GM12872 (cell line): Measurements from ENCODE around the gene MBLAC2.

ENCODE experiments used
- TF ChIP-seq, protein P1 (sequence below): IDR thresholded peaks from 3 replicates; pipeline ENCODE4 v1.5.1; 2011; ENCODE audit warnings: low read depth, mild to moderate bottlenecking, low read length, moderate library complexity; ENCODE audit not compliant: insufficient read depth

The MBLAC2 gene

DNA sequence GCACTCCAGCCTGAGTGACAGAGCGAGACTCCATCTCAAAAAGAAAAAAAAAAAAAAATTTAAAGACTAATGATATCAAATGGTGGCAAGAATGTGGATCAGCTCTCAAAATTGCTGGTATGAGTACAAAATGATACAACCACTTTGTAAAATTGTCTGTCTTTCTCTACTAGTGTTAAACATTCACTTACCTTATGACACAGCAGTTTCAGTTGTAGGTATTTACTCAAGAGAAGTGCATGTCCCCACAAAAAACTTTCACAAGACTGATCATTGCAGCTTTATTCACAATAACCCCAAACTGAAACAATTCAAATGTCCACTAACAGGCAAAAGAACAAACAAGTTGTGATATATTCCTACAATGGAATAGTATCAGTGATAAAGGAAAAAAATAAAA is 50.3 kb downstream of the MBLAC2 start:
- TF ChIP-seq, protein P1, sequence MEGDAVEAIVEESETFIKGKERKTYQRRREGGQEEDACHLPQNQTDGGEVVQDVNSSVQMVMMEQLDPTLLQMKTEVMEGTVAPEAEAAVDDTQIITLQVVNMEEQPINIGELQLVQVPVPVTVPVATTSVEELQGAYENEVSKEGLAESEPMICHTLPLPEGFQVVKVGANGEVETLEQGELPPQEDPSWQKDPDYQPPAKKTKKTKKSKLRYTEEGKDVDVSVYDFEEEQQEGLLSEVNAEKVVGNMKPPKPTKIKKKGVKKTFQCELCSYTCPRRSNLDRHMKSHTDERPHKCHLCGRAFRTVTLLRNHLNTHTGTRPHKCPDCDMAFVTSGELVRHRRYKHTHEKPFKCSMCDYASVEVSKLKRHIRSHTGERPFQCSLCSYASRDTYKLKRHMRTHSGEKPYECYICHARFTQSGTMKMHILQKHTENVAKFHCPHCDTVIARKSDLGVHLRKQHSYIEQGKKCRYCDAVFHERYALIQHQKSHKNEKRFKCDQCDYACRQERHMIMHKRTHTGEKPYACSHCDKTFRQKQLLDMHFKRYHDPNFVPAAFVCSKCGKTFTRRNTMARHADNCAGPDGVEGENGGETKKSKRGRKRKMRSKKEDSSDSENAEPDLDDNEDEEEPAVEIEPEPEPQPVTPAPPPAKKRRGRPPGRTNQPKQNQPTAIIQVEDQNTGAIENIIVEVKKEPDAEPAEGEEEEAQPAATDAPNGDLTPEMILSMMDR = no peak

DNA sequence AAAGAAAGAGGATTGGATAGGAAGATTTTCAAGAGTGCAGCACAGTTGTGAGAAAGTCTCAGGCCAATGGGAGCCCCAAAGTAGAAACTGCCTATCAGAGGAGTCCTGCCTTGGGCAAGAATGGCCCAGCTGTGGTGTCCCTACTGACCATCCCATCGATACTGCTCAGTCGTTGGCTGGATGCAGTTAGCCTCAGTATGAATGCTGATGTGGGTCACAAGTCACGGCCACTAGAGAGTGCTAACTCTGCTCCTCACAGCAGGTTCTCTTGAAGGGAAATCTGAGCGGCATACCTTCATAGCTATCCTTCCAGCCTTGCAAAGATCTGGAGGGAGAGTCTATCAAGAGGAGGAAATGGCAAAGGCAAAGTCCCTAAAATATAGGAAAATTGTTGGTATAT is 53.4 kb downstream of the MBLAC2 start:
- TF ChIP-seq, protein P1 = peak; percentile 45; the same call in 2 of the 3 replicates

DNA sequence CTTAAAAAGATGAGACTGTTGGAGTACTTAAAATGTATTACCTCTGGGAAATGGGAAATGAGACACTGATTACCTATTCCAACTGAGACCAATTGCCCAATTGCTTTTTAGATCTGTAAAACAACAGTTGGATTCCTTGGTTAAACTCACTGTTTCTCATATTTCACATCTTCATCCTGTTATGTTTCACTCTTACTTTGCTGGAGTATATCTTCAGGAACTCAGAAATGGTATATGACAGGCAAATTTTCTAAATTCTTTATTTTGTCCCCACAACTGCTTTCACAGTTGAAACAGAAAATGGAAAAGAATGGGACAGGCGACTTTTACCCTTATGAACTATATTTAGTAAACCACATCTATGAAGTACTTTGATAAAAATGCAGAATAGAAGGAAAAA is 56.4 kb downstream of the MBLAC2 start:
- TF ChIP-seq, protein P1 = no peak

DNA sequence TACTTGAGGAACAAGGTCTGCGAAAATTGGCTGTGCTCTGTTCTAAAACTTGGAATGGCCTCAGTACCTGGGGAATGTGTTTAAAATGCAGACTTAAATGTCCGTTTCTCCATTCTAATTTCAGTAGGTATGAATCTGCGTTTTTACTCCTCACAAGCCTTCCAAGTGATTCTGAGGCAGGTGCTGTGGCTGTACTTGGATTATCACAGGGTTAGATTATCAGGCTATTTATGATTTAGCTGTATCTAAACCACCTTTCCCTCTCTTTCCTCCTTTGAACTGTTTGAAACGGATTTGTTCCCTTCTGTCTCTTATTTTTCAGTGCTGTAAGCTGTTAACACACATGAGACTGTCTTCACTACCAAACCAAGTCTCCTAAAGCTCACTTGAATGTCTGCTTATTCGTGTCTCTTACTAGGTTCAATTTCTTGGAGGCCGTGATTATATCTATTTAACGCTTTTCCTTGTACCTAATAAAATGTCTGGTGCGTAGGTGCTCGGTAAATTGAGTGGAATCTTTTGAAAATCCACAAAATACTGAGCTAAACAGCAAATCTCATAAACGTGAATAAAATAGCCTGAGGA is 64.3 kb downstream of the MBLAC2 start:
- TF ChIP-seq, protein P1 = no peak

DNA sequence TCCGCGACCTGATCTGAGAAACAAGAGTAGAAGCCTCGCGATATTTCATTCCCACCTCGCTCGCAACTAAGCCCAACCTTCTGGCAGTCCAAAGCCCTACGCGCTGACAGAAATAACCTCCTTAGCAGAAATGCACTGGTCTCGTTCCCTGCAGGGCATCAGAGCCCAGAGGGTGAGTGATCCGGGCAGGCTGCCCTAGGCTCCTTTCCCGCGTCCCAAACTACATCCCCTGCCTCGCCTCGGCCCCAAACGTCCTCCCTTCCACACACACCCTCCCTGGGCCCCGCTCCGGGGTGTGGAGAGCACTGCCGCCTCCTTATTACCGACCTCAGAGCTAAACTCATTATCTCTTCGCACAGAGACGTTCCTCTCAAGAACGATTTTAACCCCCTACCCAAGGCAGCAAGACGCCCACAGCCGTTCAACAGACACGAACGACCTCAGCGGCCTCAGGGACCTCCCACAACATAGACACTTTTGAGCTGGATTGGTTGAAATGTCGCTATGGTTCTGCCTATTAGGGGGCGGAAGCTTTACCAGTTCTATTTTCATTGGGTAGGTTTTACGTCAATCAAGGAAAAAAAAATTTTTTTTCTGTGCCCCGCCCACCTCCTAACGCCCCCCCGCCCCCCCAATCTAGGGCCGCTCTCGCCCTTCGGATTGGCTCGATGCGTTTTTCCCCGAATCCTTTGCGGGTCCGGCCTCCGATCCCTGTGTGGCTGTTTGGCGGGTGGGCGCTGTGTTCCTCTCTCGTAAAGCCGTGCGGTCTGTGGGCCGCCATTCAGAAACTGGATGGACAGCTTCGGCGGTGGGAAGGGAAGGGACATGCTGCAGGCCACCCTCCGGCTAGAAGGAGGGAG is 65.0 kb downstream of the MBLAC2 start, which contains the start of gene CETN3:
TSS of gene CETN3 (minus strand) at position 439 of the 860 bp plus-strand sequence. CDS start at position 344, 95 bp downstream.
- TF ChIP-seq, protein P1 = no peak

DNA sequence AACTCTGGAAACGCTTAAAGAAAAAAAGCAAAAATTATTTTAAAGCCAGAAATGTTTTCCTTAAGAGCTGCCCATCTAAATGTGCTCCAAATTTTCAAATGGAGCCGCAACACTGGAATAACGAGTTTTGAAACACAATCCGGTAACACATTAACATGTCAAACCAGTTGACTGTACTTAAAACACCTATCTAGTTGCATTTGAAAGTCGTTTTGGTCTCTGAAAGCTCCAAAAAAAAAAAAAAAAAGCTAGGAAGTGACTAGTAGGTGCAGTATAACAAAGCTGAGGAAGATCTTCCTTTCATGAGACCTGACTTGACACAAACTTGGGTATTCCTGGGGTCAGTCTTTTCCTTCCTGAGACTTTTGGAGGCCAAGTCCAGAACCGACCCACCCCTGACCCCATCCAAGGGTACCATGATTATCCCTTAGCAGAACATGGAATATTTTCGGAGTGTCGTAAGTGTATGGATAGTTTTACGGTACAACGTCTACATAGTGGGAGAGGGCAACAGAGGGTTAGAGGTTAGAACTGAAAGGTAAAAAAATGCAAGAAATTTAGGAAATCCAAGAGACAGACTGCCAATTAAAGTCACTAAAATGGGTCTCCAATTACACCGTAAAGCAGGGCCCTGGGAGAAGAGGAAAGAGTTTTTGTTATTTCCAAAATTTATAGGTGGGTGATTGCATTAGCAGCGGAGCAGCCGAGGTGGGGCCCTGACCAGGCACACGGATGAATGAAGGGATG is 65.8 kb downstream of the MBLAC2 start:
- TF ChIP-seq, protein P1 = no peak
